WTC11 (cell line): ENCODE results near the gene TNFAIP8L3.

Source experiments
- RELA ChIP-seq: sonication (generic); formaldehyde crosslinking; IDR thresholded peaks from 2 replicates; pipeline ENCODE4 v1.8.1; 2022; ENCODE audit warnings: missing genetic modification reagents, mild to moderate bottlenecking, borderline replicate concordance
- TF ChIP-seq, protein P1 (sequence below): sonication (generic); formaldehyde crosslinking; IDR thresholded peaks from 2 replicates; pipeline ENCODE4 v1.8.1; 2023; ENCODE audit warnings: mild to moderate bottlenecking, missing genetic modification reagents

- no peak for TF ChIP-seq RELA (CRISPR knock-in tag)
- TF ChIP-seq, protein P1, sequence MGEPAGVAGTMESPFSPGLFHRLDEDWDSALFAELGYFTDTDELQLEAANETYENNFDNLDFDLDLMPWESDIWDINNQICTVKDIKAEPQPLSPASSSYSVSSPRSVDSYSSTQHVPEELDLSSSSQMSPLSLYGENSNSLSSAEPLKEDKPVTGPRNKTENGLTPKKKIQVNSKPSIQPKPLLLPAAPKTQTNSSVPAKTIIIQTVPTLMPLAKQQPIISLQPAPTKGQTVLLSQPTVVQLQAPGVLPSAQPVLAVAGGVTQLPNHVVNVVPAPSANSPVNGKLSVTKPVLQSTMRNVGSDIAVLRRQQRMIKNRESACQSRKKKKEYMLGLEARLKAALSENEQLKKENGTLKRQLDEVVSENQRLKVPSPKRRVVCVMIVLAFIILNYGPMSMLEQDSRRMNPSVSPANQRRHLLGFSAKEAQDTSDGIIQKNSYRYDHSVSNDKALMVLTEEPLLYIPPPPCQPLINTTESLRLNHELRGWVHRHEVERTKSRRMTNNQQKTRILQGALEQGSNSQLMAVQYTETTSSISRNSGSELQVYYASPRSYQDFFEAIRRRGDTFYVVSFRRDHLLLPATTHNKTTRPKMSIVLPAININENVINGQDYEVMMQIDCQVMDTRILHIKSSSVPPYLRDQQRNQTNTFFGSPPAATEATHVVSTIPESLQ (CRISPR knock-in tag) = no peak
These were observed 2.3 kb upstream of the TNFAIP8L3 start for GRCh38 chr15:51096976-51097375.
